HCT116 (cell line): Measurements from ENCODE around the gene CDH23. TPM values are rescaled to one million over a fixed set of nuclear protein-coding genes. Genes with fewer than 3 reads are reported as not detected.

ENCODE experiments used
- ATAC-seq: fragments of 200-7000 bp; cut with Tn5 transposase; 2 replicates; pipeline ENCODE4 v1.9.1; 2020; ENCODE audit warnings: mild to moderate bottlenecking, moderate library complexity
- BruUV-seq: library from RNA; stranded (reverse); fragments of 400-500 nt; replicated peaks from 2 replicates; lab custom pipeline; 2021; lab: Mats Ljungman, UMichigan
- CTCF ChIA-PET: fragments of 300-600 bp; sonication (Branson Sonifier 250); formaldehyde crosslinking; loops from one replicate; lab custom pipeline; 2021; ENCODE audit warnings: antibody characterized with exemption; lab: Charles Lee
- POLR2A ChIA-PET: fragments of 300-600, 350-600 bp; sonication (Branson Sonifier 250); formaldehyde crosslinking; loops from one replicate; lab custom pipeline; 2021; ENCODE audit warnings: antibody characterized with exemption; lab: Charles Lee
- RAD21 ChIA-PET, 2 experiments: fragments of 300-600 bp; sonication (Branson Sonifier 250); formaldehyde crosslinking; loops; one replicate each; lab custom pipeline; 2023; ENCODE audit warnings: low total read pairs in 2 of 2; ENCODE audit not compliant: uncharacterized antibody in 2 of 2, unreplicated experiment in 2 of 2, low non-redundant PET in 1 of 2; lab: Charles Lee
- DNase-seq: peaks from one replicate; pipeline ENCODE4 v3.0.0-alpha.2; 2010; ENCODE audit warnings: low read depth, low spot score
- H2AFZ ChIP-seq: fragments of 200-600 bp; shearing (Covaris generic), sonication (generic); 2 replicates; pipeline ENCODE4 v1.6.1; 2017; ENCODE audit warnings: low read depth, mixed run types, mixed read lengths, antibody characterized with exemption, low read length; ENCODE audit not compliant: poor library complexity, severe bottlenecking
- H3K27ac ChIP-seq: 2 replicates; pipeline ENCODE4 v1.5.1; 2012; ENCODE audit warnings: low read depth, low read length
- H3K27me3 ChIP-seq: fragments of 200-600 bp; sonication (generic); 2 replicates; pipeline ENCODE4 v1.6.1; 2016; ENCODE audit warnings: mixed run types, low read length, mixed read lengths; ENCODE audit not compliant: insufficient read depth
- H3K36me3 ChIP-seq, 2 experiments: fragments of 200-500 bp in 1 of 2; fragments of 200-600 bp in 1 of 2; sonication (Bioruptor generic) in 1 of 2; sonication (generic) in 1 of 2; 2 replicates each; pipeline versions ENCODE4 v1.5.1 to v1.6.1; 2014 to 2016; ENCODE audit warnings: low read length in 2 of 2, inconsistent platforms in 1 of 2, mixed read lengths in 1 of 2, mixed run types in 1 of 2; ENCODE audit not compliant: insufficient read depth in 2 of 2, control insufficient read depth in 1 of 2
- H3K4me1 ChIP-seq, 2 experiments: fragments of 200-600 bp in 1 of 2; sonication (generic) in 1 of 2; 2 replicates each; pipeline versions ENCODE4 v1.5.1 to v1.6.1; 2012 to 2017; ENCODE audit warnings: low read length in 2 of 2, inconsistent platforms in 1 of 2, mild to moderate bottlenecking in 1 of 2, mixed read lengths in 1 of 2, mixed run types in 1 of 2, moderate library complexity in 1 of 2; ENCODE audit not compliant: insufficient read depth in 2 of 2, control insufficient read depth in 1 of 2
- H3K4me2 ChIP-seq: fragments of 200-600 bp; sonication (generic); 2 replicates; pipeline ENCODE4 v1.6.1; 2017; ENCODE audit warnings: mixed run types, low read length, mixed read lengths
- H3K4me3 ChIP-seq, 2 experiments: fragments of 200-600 bp in 1 of 2; sonication (generic) in 1 of 2; replicated peaks in 1 of 2; 2 replicates each; pipeline ENCODE4 v1.5.1; 2011 to 2016; ENCODE audit warnings: low read length in 2 of 2, control low read depth in 1 of 2, low read depth in 1 of 2, mild to moderate bottlenecking in 1 of 2, mixed read lengths in 1 of 2, mixed run types in 1 of 2
- H3K79me2 ChIP-seq: fragments of 200-600 bp; sonication (generic); 2 replicates; pipeline ENCODE4 v1.6.1; 2017; ENCODE audit warnings: mild to moderate bottlenecking, mixed run types, low read length, moderate library complexity, mixed read lengths; ENCODE audit not compliant: insufficient read depth
- H3K9ac ChIP-seq: fragments of 200-600 bp; sonication (generic); 2 replicates; pipeline ENCODE4 v1.6.1; 2016; ENCODE audit warnings: low read length, mixed read lengths
- H3K9me2 ChIP-seq: fragments of 200-600 bp; sonication (generic), shearing (Covaris generic); 2 replicates; pipeline ENCODE4 v1.6.1; 2017; ENCODE audit warnings: mixed run types, mild to moderate bottlenecking, moderate library complexity; ENCODE audit not compliant: insufficient read depth
- H3K9me3 ChIP-seq, 2 experiments: fragments of 200-500 bp in 1 of 2; fragments of 200-600 bp in 1 of 2; sonication (Bioruptor generic) in 1 of 2; sonication (generic) in 1 of 2; 2 replicates each; pipeline ENCODE4 v1.6.1; 2014 to 2017; ENCODE audit warnings: low read length in 2 of 2, mixed read lengths in 2 of 2, inconsistent platforms in 1 of 2, low read depth in 1 of 2, mild to moderate bottlenecking in 1 of 2, mixed run types in 1 of 2, moderate library complexity in 1 of 2; ENCODE audit not compliant: control insufficient read depth in 1 of 2, insufficient read depth in 1 of 2
- H4K20me1 ChIP-seq: fragments of 200-600 bp; sonication (generic), shearing (Covaris generic); 2 replicates; pipeline ENCODE4 v1.6.1; 2017; ENCODE audit warnings: mixed run types, mild to moderate bottlenecking, moderate library complexity; ENCODE audit not compliant: insufficient read depth
- CBX3 ChIP-seq: IDR thresholded peaks from 2 replicates; pipeline ENCODE4 v1.6.1; 2012; ENCODE audit warnings: low read depth
- CEBPB ChIP-seq: IDR thresholded peaks from 2 replicates; pipeline ENCODE4 v1.6.1; 2012; ENCODE audit warnings: low read depth
- EZH2 ChIP-seq: fragments of 200-600 bp; sonication (generic); IDR thresholded peaks from 2 replicates; pipeline ENCODE4 v1.6.1; 2017; ENCODE audit warnings: antibody characterized with exemption, mixed run types
- EZH2phosphoT487 ChIP-seq: fragments of 200-600 bp; IDR thresholded peaks from 2 replicates; pipeline ENCODE4 v1.6.1; 2018; ENCODE audit warnings: antibody characterized with exemption, borderline replicate concordance
- JUND ChIP-seq: IDR thresholded peaks from 2 replicates; pipeline ENCODE4 v1.6.1; 2012
- POLR2AphosphoS5 ChIP-seq: IDR thresholded peaks from 2 replicates; pipeline ENCODE4 v1.6.1; 2011; ENCODE audit warnings: mild to moderate bottlenecking, low read depth, low read length, moderate library complexity
- RAD21 ChIP-seq: IDR thresholded peaks from 2 replicates; pipeline ENCODE4 v1.6.1; 2012; ENCODE audit warnings: low read depth, mild to moderate bottlenecking
- SIN3A ChIP-seq: IDR thresholded peaks from 2 replicates; pipeline ENCODE4 v1.6.1; 2012; ENCODE audit warnings: low read depth
- SP1 ChIP-seq: IDR thresholded peaks from 2 replicates; pipeline ENCODE4 v1.6.1; 2012; ENCODE audit warnings: low read depth
- TCF7L2 ChIP-seq: IDR thresholded peaks from 2 replicates; pipeline ENCODE4 v1.7.0; 2011; ENCODE audit warnings: borderline replicate concordance, inconsistent platforms; ENCODE audit not compliant: insufficient read depth, insufficient read length; ENCODE audit errors: extremely low read depth
- YY1 ChIP-seq: IDR thresholded peaks from 2 replicates; pipeline ENCODE4 v1.6.1; 2011; ENCODE audit warnings: low read length, low read depth, moderate library complexity, mild to moderate bottlenecking; ENCODE audit not compliant: insufficient replicate concordance; ENCODE audit errors: extremely low read depth
- intact Hi-C: fragments of 100-400 bp; cut with micrococcal nuclease; formaldehyde crosslinking; loops from 2 replicates; pipeline ENCODE4 v1.10.0; 2022
- total RNA-seq: library from RNA; stranded (reverse); gene quantifications from one replicate; pipeline ENCODE4 v1.2.1, GENCODE V29; 2021; ENCODE audit not compliant: unreplicated experiment
- TF ChIP-seq, protein P1 (sequence below): IDR thresholded peaks from 2 replicates; pipeline ENCODE4 v1.6.1; 2012; ENCODE audit warnings: low read depth
- TF ChIP-seq, protein P2 (sequence below): IDR thresholded peaks from 2 replicates; pipeline ENCODE4 v1.6.1; 2012

The CDH23 gene
- total RNA-seq, 1 experiment from 2014 or later = not detected

DNA sequence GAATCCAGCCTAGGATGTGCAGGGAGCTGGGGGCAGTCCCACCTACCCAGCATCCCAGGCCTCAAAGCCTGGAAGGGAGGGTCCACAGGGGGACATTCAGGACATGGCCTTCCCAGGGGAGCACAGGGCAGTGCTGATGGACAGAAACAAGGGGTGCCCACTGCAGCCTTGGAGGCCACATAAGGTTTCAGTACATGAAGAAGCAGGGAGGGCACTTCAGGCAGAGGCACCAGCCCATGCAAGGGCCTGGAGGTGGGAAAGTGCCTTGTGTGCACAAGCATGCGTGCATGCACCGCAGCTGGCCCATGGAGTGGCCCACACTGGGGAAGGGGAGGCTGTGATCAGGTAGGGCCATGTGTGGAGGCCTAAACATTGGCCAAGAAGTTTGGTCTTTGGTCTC is 313.8 kb downstream of the CDH23 start:
- POLR2A ChIA-PET = no interaction called here
- no peaks in the 10 kb centered on the region for H3K9me2 ChIP-seq
- no peak for ATAC-seq
- no peaks in the 10 kb centered on the region for H3K27me3 ChIP-seq
- no TSS peak for BruUV-seq
- peaks cover 0 to 14% of the 10 kb centered on the region in 2 experiments; a peak in 2 of 4 replicates for H3K4me1 ChIP-seq
- H3K4me2 ChIP-seq = no peak overlapping the region
- H2AFZ ChIP-seq = no peak overlapping the region
- no peaks in the 10 kb centered on the region for H3K36me3 ChIP-seq
- RAD21 ChIA-PET = no interaction called here
- DNase-seq = no peak
- no peak overlapping the region for H3K9ac ChIP-seq
- H4K20me1 ChIP-seq = no peaks in the 10 kb centered on the region
- no peaks in the 10 kb centered on the region for H3K9me3 ChIP-seq
- H3K4me3 ChIP-seq = no peak overlapping the region
- CTCF ChIA-PET = interaction anchor here (1.4 kb wide), 1 partner anchor 13 kb away, joined by 7 read pairs; no protein-coding TSS in a partner anchor
- no peak overlapping the region for H3K27ac ChIP-seq
- TF ChIP-seq JUND = no peak
- TF ChIP-seq SP1 = no peak
- no peak for TF ChIP-seq SIN3A
- TF ChIP-seq RAD21 = no peak
- TF ChIP-seq EZH2 = no peak
- TF ChIP-seq, protein P1, sequence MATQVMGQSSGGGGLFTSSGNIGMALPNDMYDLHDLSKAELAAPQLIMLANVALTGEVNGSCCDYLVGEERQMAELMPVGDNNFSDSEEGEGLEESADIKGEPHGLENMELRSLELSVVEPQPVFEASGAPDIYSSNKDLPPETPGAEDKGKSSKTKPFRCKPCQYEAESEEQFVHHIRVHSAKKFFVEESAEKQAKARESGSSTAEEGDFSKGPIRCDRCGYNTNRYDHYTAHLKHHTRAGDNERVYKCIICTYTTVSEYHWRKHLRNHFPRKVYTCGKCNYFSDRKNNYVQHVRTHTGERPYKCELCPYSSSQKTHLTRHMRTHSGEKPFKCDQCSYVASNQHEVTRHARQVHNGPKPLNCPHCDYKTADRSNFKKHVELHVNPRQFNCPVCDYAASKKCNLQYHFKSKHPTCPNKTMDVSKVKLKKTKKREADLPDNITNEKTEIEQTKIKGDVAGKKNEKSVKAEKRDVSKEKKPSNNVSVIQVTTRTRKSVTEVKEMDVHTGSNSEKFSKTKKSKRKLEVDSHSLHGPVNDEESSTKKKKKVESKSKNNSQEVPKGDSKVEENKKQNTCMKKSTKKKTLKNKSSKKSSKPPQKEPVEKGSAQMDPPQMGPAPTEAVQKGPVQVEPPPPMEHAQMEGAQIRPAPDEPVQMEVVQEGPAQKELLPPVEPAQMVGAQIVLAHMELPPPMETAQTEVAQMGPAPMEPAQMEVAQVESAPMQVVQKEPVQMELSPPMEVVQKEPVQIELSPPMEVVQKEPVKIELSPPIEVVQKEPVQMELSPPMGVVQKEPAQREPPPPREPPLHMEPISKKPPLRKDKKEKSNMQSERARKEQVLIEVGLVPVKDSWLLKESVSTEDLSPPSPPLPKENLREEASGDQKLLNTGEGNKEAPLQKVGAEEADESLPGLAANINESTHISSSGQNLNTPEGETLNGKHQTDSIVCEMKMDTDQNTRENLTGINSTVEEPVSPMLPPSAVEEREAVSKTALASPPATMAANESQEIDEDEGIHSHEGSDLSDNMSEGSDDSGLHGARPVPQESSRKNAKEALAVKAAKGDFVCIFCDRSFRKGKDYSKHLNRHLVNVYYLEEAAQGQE = no peak
- TF ChIP-seq EZH2phosphoT487 = no peak
- no peak for TF ChIP-seq CEBPB
- TF ChIP-seq CBX3 = no peak
- no peak for TF ChIP-seq YY1
- TF ChIP-seq, protein P2, sequence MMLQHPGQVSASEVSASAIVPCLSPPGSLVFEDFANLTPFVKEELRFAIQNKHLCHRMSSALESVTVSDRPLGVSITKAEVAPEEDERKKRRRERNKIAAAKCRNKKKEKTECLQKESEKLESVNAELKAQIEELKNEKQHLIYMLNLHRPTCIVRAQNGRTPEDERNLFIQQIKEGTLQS = no peak
- TF ChIP-seq POLR2AphosphoS5 = no peak
- no peak for TF ChIP-seq TCF7L2
- intact Hi-C loops = no loop called here
- no peaks in the 10 kb centered on the region for H3K79me2 ChIP-seq
